OCI-LY3 (cell line): ENCODE data around the gene TMIGD3.

Experiments
- H2AFZ ChIP-seq: fragments of 200-600, 300-600 bp; shearing (Covaris generic); 2 replicates; pipeline ENCODE4 v1.6.0; 2014; ENCODE audit warnings: antibody characterized with exemption, low read depth, low read length
- H3K27ac ChIP-seq: fragments of 200-600, 300-600 bp; sonication (generic); 2 replicates; pipeline ENCODE4 v1.5.1; 2014; ENCODE audit warnings: mild to moderate bottlenecking, low read length, moderate library complexity, mixed read lengths
- H3K27me3 ChIP-seq: fragments of 200-600, 300-600 bp; sonication (generic); 2 replicates; pipeline ENCODE4 v1.6.1; 2014; ENCODE audit warnings: low read depth, low read length, mixed read lengths
- H3K36me3 ChIP-seq: fragments of 200-600, 300-600 bp; sonication (generic); replicated peaks from 2 replicates; pipeline ENCODE3; 2014; ENCODE audit warnings: low read depth, low read length, mixed read lengths
- H3K4me1 ChIP-seq: fragments of 300-600, 200-600 bp; sonication (generic); 2 replicates; pipeline ENCODE4 v1.6.1; 2014; ENCODE audit warnings: low read length, mixed read lengths
- H3K4me2 ChIP-seq: fragments of 200-600, 300-600 bp; sonication (generic); 2 replicates; pipeline ENCODE4 v1.6.1; 2014; ENCODE audit warnings: low read length, mixed read lengths
- H3K4me3 ChIP-seq: fragments of 300-600, 200-600 bp; sonication (generic); 2 replicates; pipeline ENCODE4 v1.5.1; 2014; ENCODE audit warnings: antibody characterized with exemption, mild to moderate bottlenecking, low read length, moderate library complexity
- H3K79me2 ChIP-seq: fragments of 300-600, 200-600 bp; shearing (Covaris generic); 2 replicates; pipeline ENCODE4 v1.6.1; 2014; ENCODE audit warnings: mild to moderate bottlenecking, low read length, mixed read lengths
- H3K9ac ChIP-seq: fragments of 300-600, 200-600 bp; shearing (Covaris generic); 2 replicates; pipeline ENCODE4 v1.6.0; 2014; ENCODE audit warnings: mild to moderate bottlenecking, low read length, moderate library complexity
- H3K9me3 ChIP-seq: fragments of 200-600, 300-600 bp; shearing (Covaris generic); 2 replicates; pipeline ENCODE4 v1.6.1; 2014; ENCODE audit warnings: low read length, mixed read lengths; ENCODE audit not compliant: insufficient read depth
- H4K20me1 ChIP-seq: fragments of 200-600, 300-600 bp; sonication (generic); 2 replicates; pipeline ENCODE4 v1.6.1; 2016; ENCODE audit warnings: low read length, mixed read lengths; ENCODE audit not compliant: insufficient read depth
- CTCF ChIP-seq: fragments of 200-600, 300-600 bp; sonication (generic); IDR thresholded peaks from 2 replicates; pipeline ENCODE4 v1.5.1; 2014; ENCODE audit warnings: antibody characterized with exemption, low read length, low read depth
- EZH2phosphoT487 ChIP-seq: fragments of 200-600 bp; shearing (Covaris generic); IDR thresholded peaks from 2 replicates; pipeline ENCODE4 v1.6.1; 2018; ENCODE audit warnings: antibody characterized with exemption, mixed run types, low read depth

TMIGD3 gene

DNA sequence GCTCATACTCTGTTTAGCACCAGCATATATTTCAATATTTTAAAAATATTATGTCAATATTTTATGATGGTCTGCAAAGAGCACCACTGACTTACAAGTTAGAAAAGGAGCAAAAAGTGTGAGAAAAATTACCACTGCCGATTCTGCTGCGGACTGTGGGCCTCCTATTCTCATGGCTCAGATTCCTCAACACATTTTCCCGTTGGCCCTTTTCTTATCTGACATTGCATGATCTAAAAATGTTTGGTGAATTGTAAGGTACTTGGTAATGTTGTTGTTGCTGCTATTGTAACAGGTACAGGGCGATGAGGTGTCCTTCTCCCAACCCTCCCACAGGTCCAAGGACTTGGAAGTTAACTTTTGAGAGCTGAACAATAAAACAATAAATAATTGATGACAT, 28.9 kb downstream of the TMIGD3 start:
- Histone ChIP-seq H3K4me2 (no peak overlapping the region), H3K4me3 (no peak overlapping the region), H4K20me1 (no peaks in the 10 kb centered on the region), H3K27me3 (no peaks in the 10 kb centered on the region), H3K9ac (no peak overlapping the region), H2AFZ (no peak overlapping the region), H3K79me2 (no peaks in the 10 kb centered on the region), H3K27ac (no peak overlapping the region), H3K36me3 (peaks cover 8% of the 10 kb centered on the region), H3K4me1 (peaks cover 39% of the 10 kb centered on the region), H3K9me3 (no peaks in the 10 kb centered on the region)
- TF ChIP-seq EZH2phosphoT487 (no peak), CTCF (no peak)

DNA sequence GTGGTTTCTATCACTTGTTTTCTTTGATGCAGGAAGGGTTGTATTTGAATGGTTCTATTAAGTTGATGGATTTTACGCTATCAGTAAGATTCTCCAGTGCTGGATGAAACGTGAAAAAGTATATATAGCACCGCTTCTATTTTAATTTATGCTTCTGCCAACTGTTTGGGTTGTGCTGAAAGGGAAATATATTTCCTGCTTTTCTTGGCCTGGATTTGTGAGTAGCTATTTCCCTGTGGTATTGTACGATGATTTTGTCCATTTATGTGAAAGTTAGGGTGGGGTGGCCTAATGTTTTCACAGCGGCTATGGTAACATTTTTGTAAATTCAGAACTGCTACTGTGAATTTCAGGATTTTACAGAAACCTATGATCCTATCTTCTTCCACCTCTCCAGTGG, 29.3 kb downstream of the TMIGD3 start:
- Histone ChIP-seq H3K27ac (no peak overlapping the region), H3K4me2 (no peak overlapping the region), H4K20me1 (no peaks in the 10 kb centered on the region), H3K36me3 (peaks cover 11% of the 10 kb centered on the region), H3K9ac (no peak overlapping the region), H3K79me2 (no peaks in the 10 kb centered on the region), H2AFZ (no peak overlapping the region), H3K9me3 (no peaks in the 10 kb centered on the region), H3K4me3 (no peak overlapping the region), H3K27me3 (no peaks in the 10 kb centered on the region), H3K4me1 (peaks cover 39% of the 10 kb centered on the region)
- no peak for TF ChIP-seq CTCF
- no peak for TF ChIP-seq EZH2phosphoT487

DNA sequence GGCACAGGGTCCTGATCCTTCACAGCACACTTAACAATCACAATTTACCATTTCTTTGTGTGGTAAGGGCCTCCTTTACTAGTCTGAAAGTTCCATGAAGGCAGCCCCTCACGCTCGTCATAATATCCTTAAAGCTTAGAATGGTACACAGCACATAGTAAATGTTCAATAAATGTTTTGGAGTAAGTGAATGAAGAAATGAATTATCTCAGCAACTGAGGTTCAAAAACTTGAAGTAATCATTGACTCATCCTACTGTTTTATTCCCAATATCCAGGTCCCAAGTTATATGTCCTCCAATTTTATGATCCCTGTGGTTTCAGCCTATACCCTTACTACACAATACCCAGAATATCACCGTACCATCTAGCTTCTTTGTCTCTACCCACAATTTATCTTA, 31.9 kb downstream of the TMIGD3 start:
- H3K27me3 ChIP-seq, result no peaks in the 10 kb centered on the region
- no peaks in the 10 kb centered on the region for H3K9me3 ChIP-seq
- peak overlapping the region; percentile 92 for H3K4me2 ChIP-seq
- no peaks in the 10 kb centered on the region for H4K20me1 ChIP-seq
- peak overlapping the region; percentile 64 for H3K4me3 ChIP-seq
- H3K4me1 ChIP-seq, result peaks cover 23% of the 10 kb centered on the region
- peaks cover 15% of the 10 kb centered on the region for H3K36me3 ChIP-seq
- no peak overlapping the region for H2AFZ ChIP-seq
- TF ChIP-seq EZH2phosphoT487, result no peak
- TF ChIP-seq CTCF, result no peak
- peak overlapping the region; percentile 55; the same call in 1 of the 2 replicates for H3K9ac ChIP-seq
- peak overlapping the region; percentile 79 for H3K27ac ChIP-seq
- H3K79me2 ChIP-seq, result no peaks in the 10 kb centered on the region

- H3K27ac ChIP-seq, result peak overlapping the region; percentile 79
- H3K36me3 ChIP-seq, result peaks cover 15% of the 10 kb centered on the region
- H3K9me3 ChIP-seq, result no peaks in the 10 kb centered on the region
- peak overlapping the region; percentile 63; the same call in 1 of the 2 replicates for H2AFZ ChIP-seq
- no peak for TF ChIP-seq CTCF
- no peak for TF ChIP-seq EZH2phosphoT487
- H3K4me3 ChIP-seq, result peak overlapping the region; percentile 64
- no peaks in the 10 kb centered on the region for H3K27me3 ChIP-seq
- H3K4me2 ChIP-seq, result peak overlapping the region; percentile 92
- H3K4me1 ChIP-seq, result peaks cover 17% of the 10 kb centered on the region
- no peaks in the 10 kb centered on the region for H3K79me2 ChIP-seq
- no peaks in the 10 kb centered on the region for H4K20me1 ChIP-seq
- peak overlapping the region; percentile 55; the same call in 1 of the 2 replicates for H3K9ac ChIP-seq
Measured at GRCh38 chr1:111471012-111471411, 32.4 kb downstream of the TMIGD3 start.
